OCI-LY7 (cell line): ENCODE data around the gene MN1. TPM values are rescaled to one million over a fixed set of nuclear protein-coding genes. Genes with fewer than 3 reads are reported as not detected.

Source experiments
- BruUV-seq: library from RNA; stranded (reverse); fragments of 400-500 nt; replicated peaks from 2 replicates; lab custom pipeline; 2021; lab: Mats Ljungman, UMichigan
- CTCF ChIA-PET: fragments of 300-600 bp; sonication (Branson Sonifier 250); formaldehyde crosslinking; loops from one replicate; lab custom pipeline; 2022; ENCODE audit warnings: antibody characterized with exemption; ENCODE audit not compliant: unreplicated experiment; lab: Charles Lee
- POLR2A ChIA-PET: fragments of 300-600 bp; sonication (Branson Sonifier 250); formaldehyde crosslinking; loops from one replicate; lab custom pipeline; 2022; ENCODE audit warnings: antibody characterized with exemption; lab: Charles Lee
- DNase-seq: peaks from one replicate; pipeline ENCODE4 v3.0.0-alpha.2; 2015; ENCODE audit warnings: low spot score
- H2AFZ ChIP-seq: fragments of 200-600 bp; sonication (generic), shearing (Covaris generic); 2 replicates; pipeline ENCODE4 v1.6.1; 2014; ENCODE audit warnings: mild to moderate bottlenecking, antibody characterized with exemption, low read length, moderate library complexity
- H3K27ac ChIP-seq: fragments of 200-600 bp; sonication (generic); 2 replicates; pipeline ENCODE4 v1.5.1; 2014; ENCODE audit warnings: mixed run types, low read depth, mild to moderate bottlenecking, moderate library complexity, low read length, inconsistent platforms; ENCODE audit not compliant: poor library complexity, severe bottlenecking
- H3K36me3 ChIP-seq: fragments of 200-600 bp; sonication (generic); 2 replicates; pipeline ENCODE4 v1.6.1; 2014; ENCODE audit warnings: mild to moderate bottlenecking, antibody characterized with exemption, low read length, moderate library complexity, mixed read lengths; ENCODE audit not compliant: insufficient read depth
- H3K4me1 ChIP-seq: fragments of 200-600 bp; sonication (generic); 2 replicates; pipeline ENCODE4 v1.5.1; 2014; ENCODE audit warnings: mild to moderate bottlenecking, low read length; ENCODE audit not compliant: insufficient read depth, poor library complexity, severe bottlenecking
- H3K4me2 ChIP-seq: fragments of 200-600 bp; sonication (generic); 2 replicates; pipeline ENCODE4 v1.6.1; 2014; ENCODE audit warnings: mild to moderate bottlenecking, low read length
- H3K4me3 ChIP-seq: fragments of 200-600 bp; sonication (generic); 2 replicates; pipeline ENCODE4 v1.5.1; 2014; ENCODE audit warnings: mild to moderate bottlenecking, low read depth, low read length; ENCODE audit not compliant: poor library complexity, severe bottlenecking
- H3K79me2 ChIP-seq: fragments of 200-600 bp; sonication (generic); 2 replicates; pipeline ENCODE4 v1.6.1; 2016; ENCODE audit warnings: low read depth, mild to moderate bottlenecking, low read length, moderate library complexity, mixed read lengths; ENCODE audit not compliant: insufficient read depth
- H3K9me2 ChIP-seq: fragments of 200-600 bp; sonication (generic); 2 replicates; pipeline ENCODE4 v1.6.1; 2016; ENCODE audit warnings: mild to moderate bottlenecking, low read length, mixed read lengths; ENCODE audit not compliant: insufficient read depth
- H3K9me3 ChIP-seq: fragments of 200-600 bp; sonication (generic); 2 replicates; pipeline ENCODE4 v1.6.1; 2014; ENCODE audit warnings: mild to moderate bottlenecking, mixed run types, low read length, mixed read lengths
- H4K20me1 ChIP-seq: fragments of 200-600 bp; sonication (generic); 2 replicates; pipeline ENCODE4 v1.6.1; 2014; ENCODE audit warnings: mild to moderate bottlenecking, antibody characterized with exemption, low read length, moderate library complexity, mixed read lengths; ENCODE audit not compliant: insufficient read depth
- EZH2phosphoT487 ChIP-seq: fragments of 200-600 bp; sonication (generic); IDR thresholded peaks from 2 replicates; pipeline ENCODE4 v1.6.1; 2018; ENCODE audit warnings: low read depth, borderline replicate concordance, mild to moderate bottlenecking, mixed run types, antibody characterized with exemption, low read length, moderate library complexity, mixed read lengths
- intact Hi-C: fragments of 100-400 bp; cut with micrococcal nuclease; formaldehyde crosslinking; loops from one replicate; pipeline ENCODE4 v1.10.0; 2022; ENCODE audit not compliant: unreplicated experiment
- total RNA-seq, 2 experiments: library from RNA; depleted of rRNA in 1 of 2; stranded (reverse); fragments of >200 nt in 1 of 2; shearing (Covaris generic) in 1 of 2; gene quantifications; 2 replicates each; pipeline ENCODE4 v1.2.3, GENCODE V29; 2014 to 2022
- TF ChIP-seq, protein P1 (sequence below): fragments of 200-600 bp; sonication (generic); conservative IDR thresholded peaks from 2 replicates; pipeline ENCODE4 v1.5.1; 2014; ENCODE audit warnings: mild to moderate bottlenecking, antibody characterized with exemption, low read length, moderate library complexity, mixed read lengths

The MN1 gene
- total RNA-seq, 2 experiments from 2014 or later: 0.47 TPM; not detected in 1

GRCh38 chr22:27740202-27740748 lies 61.3 kb downstream of the MN1 start:
- intact Hi-C loops: no loop called here
- no peaks in the 10 kb centered on the region for H3K4me1 ChIP-seq
- H3K27ac ChIP-seq: no peak overlapping the region
- ChIA-PET POLR2A (no interaction called here), CTCF (no interaction called here)
- BruUV-seq: no TSS peak
- no peaks in the 10 kb centered on the region for H3K36me3 ChIP-seq
- no peak for TF ChIP-seq EZH2phosphoT487
- TF ChIP-seq, protein P1, sequence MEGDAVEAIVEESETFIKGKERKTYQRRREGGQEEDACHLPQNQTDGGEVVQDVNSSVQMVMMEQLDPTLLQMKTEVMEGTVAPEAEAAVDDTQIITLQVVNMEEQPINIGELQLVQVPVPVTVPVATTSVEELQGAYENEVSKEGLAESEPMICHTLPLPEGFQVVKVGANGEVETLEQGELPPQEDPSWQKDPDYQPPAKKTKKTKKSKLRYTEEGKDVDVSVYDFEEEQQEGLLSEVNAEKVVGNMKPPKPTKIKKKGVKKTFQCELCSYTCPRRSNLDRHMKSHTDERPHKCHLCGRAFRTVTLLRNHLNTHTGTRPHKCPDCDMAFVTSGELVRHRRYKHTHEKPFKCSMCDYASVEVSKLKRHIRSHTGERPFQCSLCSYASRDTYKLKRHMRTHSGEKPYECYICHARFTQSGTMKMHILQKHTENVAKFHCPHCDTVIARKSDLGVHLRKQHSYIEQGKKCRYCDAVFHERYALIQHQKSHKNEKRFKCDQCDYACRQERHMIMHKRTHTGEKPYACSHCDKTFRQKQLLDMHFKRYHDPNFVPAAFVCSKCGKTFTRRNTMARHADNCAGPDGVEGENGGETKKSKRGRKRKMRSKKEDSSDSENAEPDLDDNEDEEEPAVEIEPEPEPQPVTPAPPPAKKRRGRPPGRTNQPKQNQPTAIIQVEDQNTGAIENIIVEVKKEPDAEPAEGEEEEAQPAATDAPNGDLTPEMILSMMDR: no peak
- H3K4me3 ChIP-seq: no peak overlapping the region
- DNase-seq: no peak
- no peaks in the 10 kb centered on the region for H4K20me1 ChIP-seq
- H3K9me2 ChIP-seq: no peaks in the 10 kb centered on the region
- H3K4me2 ChIP-seq: no peak overlapping the region
- no peaks in the 10 kb centered on the region for H3K79me2 ChIP-seq
- no peak overlapping the region for H2AFZ ChIP-seq
- no peaks in the 10 kb centered on the region for H3K9me3 ChIP-seq

GRCh38 chr22:27737521-27737920 lies 64.0 kb downstream of the MN1 start:
- DNase-seq: no peak
- ChIA-PET POLR2A (no interaction called here), CTCF (no interaction called here)
- H3K36me3 ChIP-seq: no peaks in the 10 kb centered on the region
- TF ChIP-seq, protein P1: no peak
- no peak for TF ChIP-seq EZH2phosphoT487
- intact Hi-C loops: no loop called here
- no peaks in the 10 kb centered on the region for H4K20me1 ChIP-seq
- H3K9me3 ChIP-seq: no peaks in the 10 kb centered on the region
- BruUV-seq: no TSS peak
- no peak overlapping the region for H2AFZ ChIP-seq
- no peaks in the 10 kb centered on the region for H3K79me2 ChIP-seq
- no peak overlapping the region for H3K4me2 ChIP-seq
- no peaks in the 10 kb centered on the region for H3K4me1 ChIP-seq
- H3K9me2 ChIP-seq: no peaks in the 10 kb centered on the region
- H3K27ac ChIP-seq: no peak overlapping the region
- H3K4me3 ChIP-seq: no peak overlapping the region

GRCh38 chr22:27734066-27734465 lies 67.5 kb downstream of the MN1 start:
- Histone ChIP-seq H4K20me1 (no peaks in the 10 kb centered on the region), H3K27ac (no peak overlapping the region), H3K9me2 (no peaks in the 10 kb centered on the region), H3K9me3 (no peaks in the 10 kb centered on the region), H2AFZ (no peak overlapping the region), H3K79me2 (no peaks in the 10 kb centered on the region), H3K4me2 (no peak overlapping the region), H3K4me1 (no peaks in the 10 kb centered on the region), H3K36me3 (no peaks in the 10 kb centered on the region), H3K4me3 (no peak overlapping the region)
- intact Hi-C loops: no loop called here
- no peak for TF ChIP-seq EZH2phosphoT487
- no TSS peak for BruUV-seq
- no peak for DNase-seq
- ChIA-PET CTCF (no interaction called here), POLR2A (no interaction called here)
